ENCODE measurements around the gene WDFY4.
A peak's percentile ranks its signal among the peaks of the same experiment; 100 is the strongest.

Gene WDFY4

DNA sequence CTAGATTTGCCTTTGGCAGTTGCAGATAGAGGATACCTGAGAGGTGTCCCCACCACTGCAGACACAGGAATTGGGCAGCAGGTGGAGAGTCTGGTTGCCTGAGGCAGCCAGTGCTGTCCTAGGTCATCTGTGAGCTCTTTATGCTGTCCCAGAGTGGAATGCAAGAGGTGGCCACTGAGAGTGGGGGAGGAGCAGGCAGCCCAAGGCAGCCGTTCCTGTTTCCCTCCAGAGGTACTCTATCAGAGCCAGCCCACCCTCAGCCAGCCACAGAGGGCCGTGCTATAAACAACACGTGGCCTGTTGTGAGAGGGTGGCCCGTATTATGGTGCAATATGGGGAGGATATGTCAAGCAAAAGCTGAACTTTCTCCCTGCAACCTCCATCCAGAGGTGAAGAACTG, 246.5 kb downstream of the WDFY4 start:
- Histone ChIP-seq H3K4ac (ENCODE audit: low read depth, low read length) (no peak overlapping the region), H2BK15ac (replicated peaks; ENCODE audit: low read depth) (no peak overlapping the region), H3K79me1 (ENCODE audit: low read length) (no peaks in the 10 kb centered on the region), H2AK5ac (ENCODE audit: low read length) (no peak overlapping the region), H3K23ac (ENCODE audit: low read length) (no peak overlapping the region), H3K4me1 (ENCODE audit: control insufficient read depth, low read depth, low read length) (no peaks in the 10 kb centered on the region), H3K18ac (ENCODE audit: low read length) (no peak overlapping the region), H4K8ac (ENCODE audit: low read depth, low read length) (no peak overlapping the region), H3K4me2 (ENCODE audit: low read length) (no peak overlapping the region), H3K79me2 (ENCODE audit: control insufficient read depth, insufficient read depth, low read length) (no peaks in the 10 kb centered on the region), H3K4me3 (ENCODE audit: low read length) (no peak overlapping the region), H3K27ac (ENCODE audit: low read depth, low read length) (no peak overlapping the region), H3K56ac (ENCODE audit: low read length) (no peak overlapping the region), H2BK120ac (ENCODE audit: low read depth, low read length) (no peak overlapping the region), H2BK5ac (ENCODE audit: low read length) (no peak overlapping the region), H4K5ac (ENCODE audit: low read length) (no peak overlapping the region), H3K36me3 (ENCODE audit: control insufficient read depth, insufficient read depth, low read length) (no peaks in the 10 kb centered on the region), H3K9ac (ENCODE audit: low read length) (no peak overlapping the region), H3K27me3 (ENCODE audit: insufficient read depth, low read length, poor library complexity) (no peaks in the 10 kb centered on the region)
- no CpG with 5 or more reads among the region's 4 CpGs for WGBS (ENCODE audit: extremely low coverage, insufficient coverage, low lambda C conversion rate)
- peak; percentile 77 for DNase-seq

DNA sequence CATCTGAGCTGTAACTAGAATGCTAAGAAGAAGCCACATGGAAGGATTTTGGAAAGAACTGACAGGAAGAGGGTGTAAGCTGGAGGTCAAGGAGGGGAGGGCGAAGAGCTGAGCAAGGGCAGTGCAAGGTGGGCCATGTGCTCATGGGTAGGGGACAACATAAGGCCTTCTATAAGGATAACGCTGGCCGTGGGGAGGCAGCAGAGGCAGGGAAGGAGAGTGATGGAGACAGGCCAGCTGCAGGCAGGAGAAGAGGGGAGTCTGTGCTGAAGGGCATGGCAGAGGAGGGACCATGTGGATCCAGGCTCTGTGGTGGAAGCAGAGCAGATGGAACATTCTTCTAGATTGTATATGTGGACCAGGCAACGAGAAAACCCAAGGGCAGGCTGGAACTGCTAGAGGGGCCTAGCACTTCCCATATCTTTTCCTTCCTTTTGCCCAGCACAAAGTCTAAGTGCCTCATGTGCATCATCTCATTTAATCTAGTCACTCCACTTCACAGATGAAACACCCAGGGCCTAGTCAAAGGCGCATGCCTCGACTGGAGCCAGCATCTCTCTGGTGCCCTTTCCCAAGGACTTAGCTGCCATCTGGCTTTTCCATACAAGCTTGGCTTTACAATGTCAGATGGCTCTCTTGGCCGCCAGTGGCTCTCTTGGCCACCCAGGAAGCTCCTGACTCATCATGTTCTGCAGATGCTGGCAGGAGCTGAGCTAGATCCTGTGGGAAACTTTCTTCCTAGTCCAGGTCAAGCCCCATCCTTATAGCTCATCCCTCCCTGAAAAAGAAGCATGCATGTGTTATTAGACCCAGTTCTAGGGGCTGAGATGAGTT, 248.4 kb downstream of the WDFY4 start:
- H2AK5ac ChIP-seq (ENCODE audit: low read length) = no peak overlapping the region
- H4K5ac ChIP-seq (ENCODE audit: low read length) = no peak overlapping the region
- no peak overlapping the region for H2BK120ac ChIP-seq (ENCODE audit: low read depth, low read length)
- H2BK5ac ChIP-seq (ENCODE audit: low read length) = no peak overlapping the region
- H3K4me3 ChIP-seq (ENCODE audit: low read length) = no peak overlapping the region
- H3K36me3 ChIP-seq (ENCODE audit: control insufficient read depth, insufficient read depth, low read length) = no peaks in the 10 kb centered on the region
- no peaks in the 10 kb centered on the region for H3K79me1 ChIP-seq (ENCODE audit: low read length)
- no peaks in the 10 kb centered on the region for H3K27me3 ChIP-seq (ENCODE audit: insufficient read depth, low read length, poor library complexity)
- DNase-seq = no peak
- H3K23ac ChIP-seq (ENCODE audit: low read length) = no peak overlapping the region
- no peak overlapping the region for H3K4me2 ChIP-seq (ENCODE audit: low read length)
- no peak overlapping the region for H4K8ac ChIP-seq (ENCODE audit: low read depth, low read length)
- no peaks in the 10 kb centered on the region for H3K4me1 ChIP-seq (ENCODE audit: control insufficient read depth, low read depth, low read length)
- H3K9ac ChIP-seq (ENCODE audit: low read length) = no peak overlapping the region
- H2BK15ac ChIP-seq (replicated peaks; ENCODE audit: low read depth) = no peak overlapping the region
- no peak overlapping the region for H3K27ac ChIP-seq (ENCODE audit: low read depth, low read length)
- no peak overlapping the region for H3K4ac ChIP-seq (ENCODE audit: low read depth, low read length)
- WGBS (ENCODE audit: extremely low coverage, insufficient coverage, low lambda C conversion rate) = no CpG with 5 or more reads among the region's 7 CpGs
- H3K56ac ChIP-seq (ENCODE audit: low read length) = no peak overlapping the region
- H3K18ac ChIP-seq (ENCODE audit: low read length) = no peak overlapping the region
- no peaks in the 10 kb centered on the region for H3K79me2 ChIP-seq (ENCODE audit: control insufficient read depth, insufficient read depth, low read length)

DNA sequence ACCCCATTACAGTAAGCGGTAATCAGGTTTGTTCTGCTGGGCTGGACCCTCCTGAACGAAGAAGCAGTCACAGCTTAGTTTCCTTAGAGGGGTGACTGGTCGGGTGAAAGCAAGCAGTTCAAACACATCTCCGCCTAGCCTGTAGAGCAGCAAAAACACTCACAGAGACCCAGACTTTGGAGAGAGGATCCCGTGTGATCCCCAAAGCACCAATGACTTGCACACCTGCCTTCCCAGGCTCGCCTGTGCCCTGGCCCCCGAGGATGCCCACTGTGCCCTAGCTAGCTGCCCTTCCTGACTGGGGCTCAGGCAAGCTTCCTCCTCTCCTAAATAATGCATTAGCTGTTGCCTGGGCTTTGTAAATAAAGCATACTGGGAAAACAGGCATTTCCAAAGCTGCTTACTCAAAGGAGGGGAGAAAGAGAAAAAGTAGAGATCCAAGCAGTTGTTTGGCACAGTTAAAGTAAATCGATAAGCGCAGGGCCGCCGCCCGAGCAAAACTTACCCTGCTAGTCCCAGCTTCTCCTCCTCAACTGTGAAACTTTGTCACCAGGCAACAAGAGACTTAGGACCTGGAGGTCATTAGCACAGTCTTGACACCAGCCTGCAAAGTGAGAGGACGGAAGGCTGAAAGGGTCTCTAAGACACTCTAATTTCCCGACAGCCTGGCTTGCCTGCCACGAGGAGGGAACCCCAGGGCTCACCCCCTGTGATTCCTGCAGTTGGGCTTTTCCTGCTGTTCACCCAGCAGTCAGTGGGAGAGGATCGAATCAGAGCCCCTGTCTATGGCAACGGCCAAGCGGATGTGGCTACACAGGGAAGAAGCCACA, 250.2 kb downstream of the WDFY4 start:
- Histone ChIP-seq H3K4me1 (ENCODE audit: control insufficient read depth, low read depth, low read length) (no peaks in the 10 kb centered on the region), H2BK120ac (ENCODE audit: low read depth, low read length) (no peak overlapping the region), H3K79me2 (ENCODE audit: control insufficient read depth, insufficient read depth, low read length) (no peaks in the 10 kb centered on the region), H2BK5ac (ENCODE audit: low read length) (no peak overlapping the region), H3K36me3 (ENCODE audit: control insufficient read depth, insufficient read depth, low read length) (no peaks in the 10 kb centered on the region), H2BK15ac (replicated peaks; ENCODE audit: low read depth) (no peak overlapping the region), H3K4me2 (ENCODE audit: low read length) (no peak overlapping the region), H3K23ac (ENCODE audit: low read length) (no peak overlapping the region), H3K56ac (ENCODE audit: low read length) (no peak overlapping the region), H4K8ac (ENCODE audit: low read depth, low read length) (no peak overlapping the region), H3K27ac (ENCODE audit: low read depth, low read length) (no peak overlapping the region), H4K5ac (ENCODE audit: low read length) (no peak overlapping the region), H3K79me1 (ENCODE audit: low read length) (no peaks in the 10 kb centered on the region), H3K4me3 (ENCODE audit: low read length) (no peak overlapping the region), H3K4ac (ENCODE audit: low read depth, low read length) (no peak overlapping the region), H3K9ac (ENCODE audit: low read length) (no peak overlapping the region), H2AK5ac (ENCODE audit: low read length) (no peak overlapping the region), H3K27me3 (ENCODE audit: insufficient read depth, low read length, poor library complexity) (no peaks in the 10 kb centered on the region), H3K18ac (ENCODE audit: low read length) (no peak overlapping the region)
- DNase-seq = peak; percentile 67
- WGBS (ENCODE audit: extremely low coverage, insufficient coverage, low lambda C conversion rate) = no CpG with 5 or more reads among the region's 18 CpGs

GRCh38 chr10:48935577-48935976, 250.9 kb downstream of the WDFY4 start:
- no peak overlapping the region for H3K23ac ChIP-seq (ENCODE audit: low read length)
- H3K27ac ChIP-seq (ENCODE audit: low read depth, low read length) = no peak overlapping the region
- H3K9ac ChIP-seq (ENCODE audit: low read length) = no peak overlapping the region

GRCh38 chr10:48937796-48938195, 253.1 kb downstream of the WDFY4 start:
- no peak overlapping the region for H3K23ac ChIP-seq (ENCODE audit: low read length)
- no peaks in the 10 kb centered on the region for H3K79me1 ChIP-seq (ENCODE audit: low read length)
- H3K4me3 ChIP-seq (ENCODE audit: low read length) = no peak overlapping the region
- no peak overlapping the region for H2BK120ac ChIP-seq (ENCODE audit: low read depth, low read length)
- WGBS (ENCODE audit: extremely low coverage, insufficient coverage, low lambda C conversion rate) = no CpG with 5 or more reads among the region's 3 CpGs
- H3K18ac ChIP-seq (ENCODE audit: low read length) = no peak overlapping the region
- H3K27ac ChIP-seq (ENCODE audit: low read depth, low read length) = no peak overlapping the region
- no peak overlapping the region for H2BK15ac ChIP-seq (replicated peaks; ENCODE audit: low read depth)
- H3K9ac ChIP-seq (ENCODE audit: low read length) = no peak overlapping the region
- H3K4me2 ChIP-seq (ENCODE audit: low read length) = no peak overlapping the region
- H2BK5ac ChIP-seq (ENCODE audit: low read length) = no peak overlapping the region
- no peaks in the 10 kb centered on the region for H3K79me2 ChIP-seq (ENCODE audit: control insufficient read depth, insufficient read depth, low read length)
- no peak overlapping the region for H4K5ac ChIP-seq (ENCODE audit: low read length)
- H3K4ac ChIP-seq (ENCODE audit: low read depth, low read length) = no peak overlapping the region
- H3K36me3 ChIP-seq (ENCODE audit: control insufficient read depth, insufficient read depth, low read length) = no peaks in the 10 kb centered on the region
- H2AK5ac ChIP-seq (ENCODE audit: low read length) = no peak overlapping the region
- no peak overlapping the region for H3K56ac ChIP-seq (ENCODE audit: low read length)
- no peaks in the 10 kb centered on the region for H3K4me1 ChIP-seq (ENCODE audit: control insufficient read depth, low read depth, low read length)
- no peak for DNase-seq
- no peak overlapping the region for H4K8ac ChIP-seq (ENCODE audit: low read depth, low read length)
- no peaks in the 10 kb centered on the region for H3K27me3 ChIP-seq (ENCODE audit: insufficient read depth, low read length, poor library complexity)

More at GRCh38 chr10:48935577-48935976, 250.9 kb downstream of the WDFY4 start:
- no peak overlapping the region for H3K56ac ChIP-seq (ENCODE audit: low read length)
- H4K8ac ChIP-seq (ENCODE audit: low read depth, low read length) = no peak overlapping the region
- H3K79me2 ChIP-seq (ENCODE audit: control insufficient read depth, insufficient read depth, low read length) = no peaks in the 10 kb centered on the region
- H3K4me1 ChIP-seq (ENCODE audit: control insufficient read depth, low read depth, low read length) = no peaks in the 10 kb centered on the region
- DNase-seq = no peak
- no peak overlapping the region for H2BK15ac ChIP-seq (replicated peaks; ENCODE audit: low read depth)
- H2BK120ac ChIP-seq (ENCODE audit: low read depth, low read length) = no peak overlapping the region
- no peaks in the 10 kb centered on the region for H3K79me1 ChIP-seq (ENCODE audit: low read length)
- H3K4me2 ChIP-seq (ENCODE audit: low read length) = no peak overlapping the region
- no peak overlapping the region for H2AK5ac ChIP-seq (ENCODE audit: low read length)
- H3K18ac ChIP-seq (ENCODE audit: low read length) = no peak overlapping the region
- H3K4ac ChIP-seq (ENCODE audit: low read depth, low read length) = no peak overlapping the region
- no peaks in the 10 kb centered on the region for H3K27me3 ChIP-seq (ENCODE audit: insufficient read depth, low read length, poor library complexity)
- no peak overlapping the region for H3K4me3 ChIP-seq (ENCODE audit: low read length)
- H4K5ac ChIP-seq (ENCODE audit: low read length) = no peak overlapping the region
- no peaks in the 10 kb centered on the region for H3K36me3 ChIP-seq (ENCODE audit: control insufficient read depth, insufficient read depth, low read length)
- H2BK5ac ChIP-seq (ENCODE audit: low read length) = no peak overlapping the region

Data from mesendoderm (in vitro differentiated cells).